GM19238 (cell line): Measurements from ENCODE around the gene PTPRN2.
"Not testable (repeated sequence)": the region's sequence is repeated elsewhere in the genome, so short reads cannot be mapped to it uniquely, and the experiment has no call there.

Experiments used
- DNase-seq: peaks from one replicate; pipeline ENCODE4 v3.0.0; 2011; ENCODE audit warnings: low spot score; ENCODE audit not compliant: insufficient read length

Gene PTPRN2

DNA sequence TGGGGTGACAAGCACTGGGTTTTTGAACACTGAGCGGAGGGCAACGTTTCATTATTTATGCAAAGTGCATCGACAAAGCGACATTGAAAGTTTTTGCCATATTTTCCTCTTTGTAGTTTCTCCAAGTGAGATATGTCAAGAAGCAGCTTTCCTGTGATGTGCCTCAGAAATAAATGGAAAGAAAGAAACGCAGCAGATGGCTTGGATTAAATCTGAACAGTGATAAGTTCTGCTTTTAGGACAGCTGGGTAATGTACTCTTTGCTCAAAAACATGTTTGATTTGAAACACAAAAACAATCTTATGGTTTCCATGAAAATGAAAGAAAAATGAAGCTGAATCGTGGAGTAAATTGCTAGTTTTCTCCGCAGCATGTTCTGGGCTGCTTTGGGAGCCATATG, 166.3 kb downstream of the PTPRN2 start:
- no peak for DNase-seq

GRCh38 chr7:158420591-158421340, 166.9 kb downstream of the PTPRN2 start:
- DNase-seq: no peak

DNA sequence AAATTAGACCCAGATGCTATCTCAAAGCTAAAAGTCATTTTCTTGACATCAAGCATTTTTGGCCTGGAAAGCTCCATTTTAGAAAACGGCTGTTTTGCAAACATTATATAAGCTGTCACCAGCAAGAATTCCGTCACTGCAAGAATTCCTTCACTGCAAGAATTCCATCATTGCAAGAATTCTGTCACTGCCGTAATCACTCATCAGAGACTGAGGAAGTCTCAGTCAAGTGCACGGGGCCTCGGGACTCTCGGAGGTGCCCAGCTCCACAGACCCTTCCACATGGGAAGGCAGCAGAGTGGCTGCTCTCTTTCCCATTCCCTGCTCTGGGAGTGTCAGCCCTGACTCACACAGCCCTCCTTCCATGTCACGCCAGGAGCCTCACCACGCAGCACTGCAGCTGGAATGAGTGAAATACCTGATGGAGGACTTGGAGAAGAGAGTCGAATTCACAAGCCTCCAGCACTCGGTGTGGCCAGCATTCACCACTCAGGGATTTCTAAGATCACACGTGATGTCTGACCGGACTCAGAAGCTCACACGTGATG, 168.3 kb downstream of the PTPRN2 start:
- no peak for DNase-seq

GRCh38 chr7:158418395-158418794, 169.2 kb downstream of the PTPRN2 start:
- not testable (repeated sequence) for DNase-seq

DNA sequence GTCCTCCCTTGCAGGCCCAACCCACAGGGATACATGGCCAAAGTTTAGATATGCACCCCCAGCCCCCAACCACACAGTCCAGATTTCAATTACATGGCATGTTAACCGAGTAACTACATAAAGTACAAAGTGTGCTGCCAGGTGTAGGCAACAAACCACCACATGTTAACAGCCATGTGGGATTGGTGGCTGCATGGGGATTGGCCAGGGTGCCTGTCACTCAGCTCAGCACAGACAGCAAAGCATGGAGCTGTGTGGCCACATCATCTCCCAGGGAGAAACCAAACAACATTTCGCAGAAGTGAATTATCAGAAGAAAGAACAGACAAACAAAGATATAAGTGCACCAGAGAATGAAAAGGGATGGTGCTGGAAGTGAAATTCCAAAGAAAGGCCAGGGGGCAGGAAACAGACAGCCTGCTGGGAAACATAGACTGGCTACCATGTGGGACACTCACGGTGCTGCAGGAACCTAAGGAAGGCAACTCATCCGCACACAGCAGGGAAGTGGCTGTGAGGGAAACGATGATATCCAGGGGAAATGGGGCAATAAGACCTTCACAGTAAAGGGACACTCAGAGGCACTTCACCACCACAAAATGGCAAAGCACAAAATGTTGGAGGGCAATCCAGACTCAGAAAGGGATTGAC, 171.2 kb downstream of the PTPRN2 start:
- DNase-seq: no peak

GRCh38 chr7:158415316-158415715, 172.3 kb downstream of the PTPRN2 start:
- DNase-seq: no peak

DNA sequence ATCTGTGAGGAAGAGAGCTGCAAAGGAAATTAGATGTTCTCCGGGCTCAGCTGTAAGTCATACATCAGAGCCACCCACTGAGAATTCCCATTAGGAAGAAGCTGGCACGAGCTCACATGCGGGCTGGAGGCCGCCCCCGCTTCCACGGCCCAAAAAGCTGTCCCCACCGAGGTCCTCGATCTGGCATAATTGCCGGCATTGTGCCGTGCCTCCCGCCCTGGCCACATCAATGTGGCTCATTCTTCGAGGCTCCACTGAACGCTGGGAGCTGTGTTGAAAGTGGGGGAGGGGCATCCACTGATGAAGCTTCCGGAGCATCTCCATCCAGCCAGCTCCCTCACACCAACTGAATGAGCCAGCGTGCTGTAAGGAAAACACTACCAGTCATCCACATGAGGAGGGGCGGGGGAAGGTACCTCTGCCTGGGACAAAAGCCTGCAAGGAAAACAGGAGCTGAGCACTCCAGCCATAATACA, 173.1 kb downstream of the PTPRN2 start:
- DNase-seq: no peak

DNA sequence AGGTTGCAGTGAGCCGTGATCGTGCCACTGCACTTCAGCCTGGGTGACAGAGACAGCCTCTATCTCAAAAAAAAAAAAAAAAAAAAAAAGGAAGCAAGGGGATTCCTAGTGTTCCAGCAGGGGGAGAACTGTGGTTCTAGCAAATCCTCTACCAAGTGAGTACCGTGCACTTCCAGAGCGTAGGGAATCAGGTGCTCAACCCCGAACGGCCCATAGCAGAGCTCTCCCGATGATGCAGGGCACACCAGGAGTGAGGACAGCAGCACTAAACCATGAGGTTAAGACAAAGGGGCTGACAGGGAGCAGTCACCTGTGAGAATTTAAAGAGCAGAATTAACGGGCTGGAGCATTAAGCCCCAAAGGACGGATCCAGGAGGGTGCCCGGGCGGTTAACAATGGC, 173.6 kb downstream of the PTPRN2 start:
- no peak for DNase-seq

GRCh38 chr7:158411232-158411950, 176.2 kb downstream of the PTPRN2 start:
- DNase-seq: no peak

- DNase-seq: no peak
These were observed 176.9 kb downstream of the PTPRN2 start for GRCh38 chr7:158410720-158411119.

DNA sequence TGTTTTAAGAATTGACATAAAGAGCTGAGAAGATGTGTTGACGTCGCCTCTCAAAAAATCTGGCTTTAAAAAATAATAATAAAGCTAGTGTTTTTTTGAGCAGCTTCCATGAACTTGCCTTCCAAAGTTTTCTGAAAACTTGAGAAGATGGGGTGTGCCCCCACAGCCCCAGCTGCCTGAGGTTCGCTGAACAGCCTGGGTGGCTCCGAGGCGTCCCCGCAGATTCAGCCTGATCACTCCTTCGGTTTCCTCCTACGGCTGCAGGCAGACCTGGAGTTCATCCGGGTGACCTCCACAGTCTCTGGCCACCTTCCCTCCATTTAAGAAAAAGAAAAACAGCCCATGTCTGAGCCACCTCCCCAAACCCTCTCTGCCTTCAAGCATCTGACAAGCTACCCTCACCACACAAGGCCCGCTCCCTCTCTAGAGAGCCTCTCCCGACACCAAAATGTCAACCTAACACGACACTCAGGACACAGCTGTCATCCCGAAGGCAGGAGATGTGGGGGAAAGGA, 177.8 kb downstream of the PTPRN2 start:
- DNase-seq: no peak

- DNase-seq: no peak
These were observed 178.5 kb downstream of the PTPRN2 start for GRCh38 chr7:158409120-158409519.

GRCh38 chr7:158408318-158408920, 179.2 kb downstream of the PTPRN2 start:
- no peak for DNase-seq

DNA sequence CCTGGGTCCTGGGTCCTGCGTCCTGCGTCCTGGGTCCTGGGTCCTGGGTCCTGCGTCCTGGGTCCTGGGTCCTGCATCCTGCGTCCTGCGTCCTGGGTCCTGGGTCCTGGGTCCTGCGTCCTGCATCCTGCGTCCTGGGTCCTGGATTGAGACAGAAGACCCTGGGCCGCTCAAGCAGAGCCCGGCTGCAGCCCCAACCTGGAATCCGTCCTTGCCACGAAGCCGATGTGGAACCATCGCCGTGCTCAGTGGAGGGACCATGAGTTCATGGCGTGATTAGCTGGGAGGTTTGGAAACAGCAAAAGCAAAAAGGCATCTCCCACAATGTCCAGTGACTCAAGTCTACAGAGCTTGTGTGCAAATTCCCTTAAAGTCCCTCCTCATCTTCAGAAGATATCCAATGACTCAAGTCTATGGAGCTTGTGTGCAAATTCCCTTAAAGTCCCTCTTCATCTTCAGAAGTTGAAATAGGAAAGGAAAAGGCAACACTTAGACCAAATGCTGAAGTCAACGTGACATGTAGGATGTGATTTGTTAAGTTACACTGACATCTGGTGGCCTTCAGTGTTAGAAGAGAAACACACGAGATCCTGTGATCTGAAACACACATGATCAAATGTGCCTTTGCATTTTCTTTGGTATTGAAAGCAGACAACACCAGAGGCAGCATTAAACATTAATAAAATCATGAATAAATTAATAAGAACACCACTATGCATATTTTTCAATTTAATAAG, 179.9 kb downstream of the PTPRN2 start:
- no peak for DNase-seq

DNA sequence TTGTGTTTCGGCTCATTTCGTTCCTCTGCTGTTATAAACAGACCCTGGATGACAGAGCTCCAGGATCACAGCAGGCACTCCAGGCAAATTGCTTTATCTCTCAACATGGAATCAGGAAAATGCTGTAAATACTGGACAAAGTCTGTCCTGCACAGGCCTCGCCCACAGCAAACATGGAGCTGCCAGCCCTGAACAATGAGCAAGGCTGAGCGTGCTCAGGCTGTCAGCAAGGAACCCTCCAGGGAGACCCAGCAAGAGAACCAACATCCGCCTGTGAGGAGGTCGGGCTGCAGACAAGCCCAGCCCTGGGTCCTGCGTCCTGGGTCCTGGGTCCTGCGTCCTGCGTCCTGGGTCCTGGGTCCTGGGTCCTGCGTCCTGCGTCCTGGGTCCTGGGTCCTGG, 180.8 kb downstream of the PTPRN2 start:
- no peak for DNase-seq

DNA sequence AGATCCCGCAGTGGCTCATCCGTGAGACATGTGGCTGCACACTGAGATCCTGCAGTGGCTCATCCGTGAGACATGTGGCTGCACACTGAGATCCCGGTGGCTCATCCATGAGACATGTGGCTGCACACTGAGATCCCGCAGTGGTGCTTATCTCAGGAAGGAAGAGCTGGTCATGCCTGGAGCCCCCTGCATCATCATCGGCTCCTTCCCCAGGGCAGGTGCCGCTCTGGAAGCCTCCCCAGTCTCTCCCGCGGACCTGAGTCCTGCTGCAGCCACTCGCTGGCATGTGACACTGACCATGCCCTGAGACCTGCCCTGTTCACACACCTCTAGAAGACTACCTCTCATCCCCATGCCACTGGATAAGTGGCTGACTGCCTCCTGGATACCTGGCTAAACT, 181.3 kb downstream of the PTPRN2 start:
- DNase-seq: no peak

DNA sequence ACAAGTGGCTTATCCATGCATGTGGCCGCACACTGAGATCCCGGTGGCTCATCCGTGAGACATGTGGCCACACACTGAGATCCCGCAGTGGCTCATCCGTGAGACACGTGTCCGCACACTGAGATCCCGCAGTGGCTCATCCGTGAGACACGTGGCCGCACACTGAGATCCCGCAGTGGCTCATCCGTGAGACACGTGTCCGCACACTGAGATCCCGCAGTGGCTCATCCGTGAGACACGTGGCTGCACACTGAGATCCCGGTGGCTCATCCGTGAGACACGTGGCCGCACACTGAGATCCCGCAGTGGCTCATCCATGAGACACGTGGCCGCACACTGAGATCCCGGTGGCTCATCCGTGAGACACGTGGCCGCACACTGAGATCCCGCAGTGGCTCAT, 181.9 kb downstream of the PTPRN2 start:
- not testable (repeated sequence) for DNase-seq

GRCh38 chr7:158405324-158405723, 182.3 kb downstream of the PTPRN2 start:
- DNase-seq: no peak

- no peak for DNase-seq
These were observed 183.4 kb downstream of the PTPRN2 start for GRCh38 chr7:158404031-158404761.
